GM12892 (cell line): ENCODE measurements around the gene KRTAP3-1.

Experiments
- POLR2A ChIP-seq: IDR thresholded peaks from 2 replicates; pipeline ENCODE4 v1.6.1; 2011; ENCODE audit warnings: low read depth, low read length, control low read depth
- POLR2AphosphoS5 ChIP-seq: IDR thresholded peaks from 2 replicates; pipeline ENCODE4 v1.6.1; 2011; ENCODE audit warnings: low read depth, low read length, control low read depth

GRCh38 chr17:40978575-40979151 is 30.3 kb downstream of the KRTAP3-1 start:
- TF ChIP-seq POLR2A (no peak), POLR2AphosphoS5 (no peak)
